ENCODE results near the gene AKAP13. TPM values are rescaled to one million over a fixed set of nuclear protein-coding genes. Genes with fewer than 3 reads are reported as not detected.

The AKAP13 gene
- polyA plus RNA-seq, 4 donors = 39.4 to 71.6 (median 58.5) TPM

DNA sequence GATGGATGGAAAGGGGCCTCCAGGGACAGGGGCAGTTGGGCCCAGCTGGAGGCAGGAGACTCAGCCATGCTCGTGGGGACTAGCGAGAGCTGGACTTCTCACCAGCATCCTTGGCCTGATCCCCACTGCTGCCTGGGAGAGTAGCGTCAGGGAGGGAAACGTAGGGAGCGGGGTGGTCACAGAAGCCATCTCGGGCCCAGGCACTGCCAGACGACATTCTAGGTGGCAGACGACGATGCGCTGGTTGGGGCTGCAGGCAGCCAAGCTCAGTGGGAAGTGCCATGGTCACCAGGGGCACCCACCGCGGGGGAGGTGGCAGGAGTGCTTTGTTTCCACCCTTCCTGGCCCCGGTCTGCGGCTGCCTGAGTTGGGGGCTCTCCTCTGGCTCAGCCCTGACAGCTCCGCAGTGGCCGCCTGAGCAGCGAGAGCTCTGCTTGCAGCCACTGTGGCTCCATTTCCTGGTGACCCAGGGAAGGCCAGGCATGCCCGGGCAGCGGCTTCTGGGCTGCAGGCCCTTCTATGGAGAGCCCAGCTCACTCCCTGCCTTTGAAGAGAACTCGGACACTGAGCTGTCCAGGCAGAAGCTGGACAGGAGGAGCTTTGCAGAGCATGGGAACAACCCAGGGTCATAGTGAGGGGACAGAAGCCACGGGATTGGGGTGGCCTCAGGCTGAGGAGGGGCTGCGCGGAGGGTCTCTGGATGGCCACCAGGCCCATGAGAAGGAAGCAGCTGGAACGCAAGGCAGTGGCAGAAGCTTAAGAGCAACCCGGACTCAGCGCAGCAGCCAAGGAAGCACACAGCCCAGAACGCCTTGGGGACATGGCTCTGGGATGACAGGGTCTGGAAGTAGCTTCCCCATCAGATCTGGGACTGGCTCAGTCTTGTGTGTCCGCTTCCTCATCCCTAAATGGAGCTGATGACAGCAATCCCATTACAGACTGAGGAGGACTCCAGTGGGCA is 383.6 kb downstream of the AKAP13 start:
- no peak for DNase-seq
- 91 to 95% (median 94%) methylated on average over 27 to 28 of the region's 28 CpGs for WGBS, 3 donors
- H3K4me1 ChIP-seq (ENCODE audit: control insufficient read depth in 3 of 3, insufficient read depth in 2 of 3, low read depth in 1 of 3, low read length in 2 of 3) = peaks cover 0 to 3% (median 0%) of the 10 kb centered on the region in 3 donors
- H3K9me3 ChIP-seq (ENCODE audit: control insufficient read depth in 2 of 2, insufficient read depth in 1 of 2, low read depth in 1 of 2, low read length in 1 of 2) = peaks cover 0 to 2% of the 10 kb centered on the region in 2 donors
- no peak overlapping the region for H3K4me3 ChIP-seq (ENCODE audit: low read depth in 1 of 3, low read length in 3 of 3)
- H3K36me3 ChIP-seq (ENCODE audit: control insufficient read depth in 3 of 3, insufficient read depth in 2 of 3, low read depth in 1 of 3, low read length in 3 of 3) = peaks cover 0 to 63% (median 2%) of the 10 kb centered on the region in 3 donors
- no peak for FAIRE-seq
- H3K27ac ChIP-seq (ENCODE audit: low read depth in 1 of 3, low read length in 2 of 3) = no peak overlapping the region
- H3K27me3 ChIP-seq (ENCODE audit: control insufficient read depth in 3 of 3, insufficient read depth in 3 of 3, low read length in 3 of 3) = no peaks in the 10 kb centered on the region

DNA sequence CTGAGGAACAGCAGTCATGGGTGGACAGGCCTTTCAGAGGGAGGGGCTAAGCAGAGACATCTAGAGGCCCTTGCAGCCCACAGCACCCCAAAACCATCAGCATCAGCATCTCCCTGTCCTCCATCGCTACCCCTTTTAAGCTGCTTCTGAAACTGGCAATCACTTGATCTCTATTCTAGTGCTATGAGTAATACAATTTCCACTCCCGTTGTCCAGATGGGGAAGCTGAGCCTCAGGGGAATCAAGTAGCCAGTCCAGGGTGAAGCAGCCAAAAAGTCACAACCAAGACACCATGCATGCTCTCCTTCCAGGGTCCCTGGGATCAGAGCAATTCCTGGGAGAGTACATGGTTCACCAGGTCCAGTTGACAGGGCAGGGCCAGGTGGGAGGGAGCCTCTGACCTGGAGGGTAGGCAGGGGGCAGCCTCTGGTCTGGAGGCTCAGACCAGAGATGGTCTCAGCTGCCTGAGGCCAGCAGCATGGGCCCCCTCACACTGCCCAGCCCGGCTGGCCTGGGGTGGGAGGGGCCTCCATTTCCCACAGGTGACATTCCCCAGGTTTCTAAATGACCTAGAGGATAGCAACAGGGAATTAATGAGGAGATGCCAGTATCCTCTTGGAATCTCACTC is 384.4 kb downstream of the AKAP13 start:
- peaks cover 0 to 8% of the 10 kb centered on the region in 2 donors for H3K9me3 ChIP-seq (ENCODE audit: control insufficient read depth in 2 of 2, insufficient read depth in 1 of 2, low read depth in 1 of 2, low read length in 1 of 2)
- DNase-seq (no peak), FAIRE-seq (no peak)
- peaks cover 0 to 62% (median 2%) of the 10 kb centered on the region in 3 donors for H3K36me3 ChIP-seq (ENCODE audit: control insufficient read depth in 3 of 3, insufficient read depth in 2 of 3, low read depth in 1 of 3, low read length in 3 of 3)
- no peaks in the 10 kb centered on the region for H3K4me1 ChIP-seq (ENCODE audit: control insufficient read depth in 3 of 3, insufficient read depth in 2 of 3, low read depth in 1 of 3, low read length in 2 of 3)
- H3K27ac ChIP-seq (ENCODE audit: low read depth in 1 of 3, low read length in 2 of 3) = no peak overlapping the region
- H3K27me3 ChIP-seq (ENCODE audit: control insufficient read depth in 3 of 3, insufficient read depth in 3 of 3, low read length in 3 of 3) = no peaks in the 10 kb centered on the region
- 66 to 69% (median 68%) methylated on average over 3 of the region's 3 CpGs for WGBS, 3 donors
- H3K4me3 ChIP-seq (ENCODE audit: low read depth in 1 of 3, low read length in 3 of 3) = no peak overlapping the region

- Histone ChIP-seq H3K9me3 (ENCODE audit: control insufficient read depth in 2 of 2, insufficient read depth in 1 of 2, low read depth in 1 of 2, low read length in 1 of 2) (peaks cover 0 to 8% of the 10 kb centered on the region in 2 donors), H3K4me1 (ENCODE audit: control insufficient read depth in 3 of 3, insufficient read depth in 2 of 3, low read depth in 1 of 3, low read length in 2 of 3) (no peaks in the 10 kb centered on the region), H3K36me3 (ENCODE audit: control insufficient read depth in 3 of 3, insufficient read depth in 2 of 3, low read depth in 1 of 3, low read length in 3 of 3) (peaks cover 0 to 49% (median 2%) of the 10 kb centered on the region in 3 donors), H3K4me3 (ENCODE audit: low read depth in 1 of 3, low read length in 3 of 3) (no peak overlapping the region), H3K27ac (ENCODE audit: low read depth in 1 of 3, low read length in 2 of 3) (no peak overlapping the region), H3K27me3 (ENCODE audit: control insufficient read depth in 3 of 3, insufficient read depth in 3 of 3, low read length in 3 of 3) (no peaks in the 10 kb centered on the region)
- DNase-seq (peak in 1 of 2 donors; percentile 46), FAIRE-seq (no peak)
- 84 to 89% (median 87%) methylated on average over 24 of the region's 24 CpGs for WGBS, 3 donors
Observed at GRCh38 chr15:85766001-85766831, 385.8 kb downstream of the AKAP13 start.

GRCh38 chr15:85767785-85768529 is 387.6 kb downstream of the AKAP13 start:
- DNase-seq = no peak

DNA sequence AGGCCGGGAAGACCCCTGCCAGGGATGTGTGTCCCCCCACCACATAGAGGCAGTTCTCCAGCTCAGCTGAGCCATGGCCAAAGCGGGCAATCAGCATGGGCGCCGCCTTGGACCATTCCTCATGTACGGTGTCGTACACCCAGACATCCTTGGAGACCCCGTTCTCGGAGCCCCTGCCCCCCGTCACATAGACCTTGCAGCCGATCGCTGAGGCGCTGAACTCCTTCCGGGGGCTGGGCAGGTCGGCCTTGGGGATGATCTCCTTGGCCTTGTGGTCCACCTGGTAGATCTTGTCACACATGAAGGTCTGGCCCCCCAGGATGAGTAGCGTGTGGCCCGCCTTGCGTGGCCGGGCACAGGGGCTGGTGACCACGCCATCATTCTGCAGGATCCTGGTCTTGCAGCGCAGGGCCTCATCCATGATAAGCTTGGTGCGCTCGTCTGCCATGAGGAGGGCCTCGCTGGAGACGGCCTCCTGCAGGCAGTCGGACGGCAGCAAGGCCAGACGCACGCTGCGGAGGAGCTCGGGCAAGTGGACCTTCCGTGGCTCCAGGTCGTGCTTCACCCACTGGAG is 388.3 kb downstream of the AKAP13 start:
- FAIRE-seq (no peak), DNase-seq (no peak)
- 97% methylated on average over 28 to 32 of the region's 32 CpGs for WGBS, 3 donors
- no peak overlapping the region for H3K4me3 ChIP-seq (ENCODE audit: low read depth in 1 of 3, low read length in 3 of 3)
- no peaks in the 10 kb centered on the region for H3K27me3 ChIP-seq (ENCODE audit: control insufficient read depth in 3 of 3, insufficient read depth in 3 of 3, low read length in 3 of 3)
- peaks cover 0 to 32% (median 0%) of the 10 kb centered on the region in 3 donors for H3K36me3 ChIP-seq (ENCODE audit: control insufficient read depth in 3 of 3, insufficient read depth in 2 of 3, low read depth in 1 of 3, low read length in 3 of 3)
- H3K4me1 ChIP-seq (ENCODE audit: control insufficient read depth in 3 of 3, insufficient read depth in 2 of 3, low read depth in 1 of 3, low read length in 2 of 3) = peaks cover 0 to 3% (median 0%) of the 10 kb centered on the region in 3 donors
- H3K9me3 ChIP-seq (ENCODE audit: control insufficient read depth in 2 of 2, insufficient read depth in 1 of 2, low read depth in 1 of 2, low read length in 1 of 2) = peaks cover 0 to 8% of the 10 kb centered on the region in 2 donors
- H3K27ac ChIP-seq (ENCODE audit: low read depth in 1 of 3, low read length in 2 of 3) = no peak overlapping the region

More at GRCh38 chr15:85767785-85768529, 387.6 kb downstream of the AKAP13 start:
- peaks cover 0 to 8% of the 10 kb centered on the region in 2 donors for H3K9me3 ChIP-seq (ENCODE audit: control insufficient read depth in 2 of 2, insufficient read depth in 1 of 2, low read depth in 1 of 2, low read length in 1 of 2)
- no peak overlapping the region for H3K4me3 ChIP-seq (ENCODE audit: low read depth in 1 of 3, low read length in 3 of 3)
- H3K4me1 ChIP-seq (ENCODE audit: control insufficient read depth in 3 of 3, insufficient read depth in 2 of 3, low read depth in 1 of 3, low read length in 2 of 3) = peaks cover 0 to 3% (median 0%) of the 10 kb centered on the region in 3 donors
- FAIRE-seq = no peak
- no peaks in the 10 kb centered on the region for H3K27me3 ChIP-seq (ENCODE audit: control insufficient read depth in 3 of 3, insufficient read depth in 3 of 3, low read length in 3 of 3)
- peaks cover 0 to 39% (median 2%) of the 10 kb centered on the region in 3 donors for H3K36me3 ChIP-seq (ENCODE audit: control insufficient read depth in 3 of 3, insufficient read depth in 2 of 3, low read depth in 1 of 3, low read length in 3 of 3)
- 93 to 96% (median 95%) methylated on average over 26 of the region's 26 CpGs for WGBS, 3 donors
- H3K27ac ChIP-seq (ENCODE audit: low read depth in 1 of 3, low read length in 2 of 3) = no peak overlapping the region

GRCh38 chr15:85769182-85769900 is 388.9 kb downstream of the AKAP13 start:
- Histone ChIP-seq H3K9me3 (ENCODE audit: control insufficient read depth in 2 of 2, insufficient read depth in 1 of 2, low read depth in 1 of 2, low read length in 1 of 2) (peaks cover 0 to 8% of the 10 kb centered on the region in 2 donors), H3K4me3 (ENCODE audit: low read depth in 1 of 3, low read length in 3 of 3) (no peak overlapping the region), H3K36me3 (ENCODE audit: control insufficient read depth in 3 of 3, insufficient read depth in 2 of 3, low read depth in 1 of 3, low read length in 3 of 3) (peaks cover 0 to 27% (median 0%) of the 10 kb centered on the region in 3 donors), H3K27me3 (ENCODE audit: control insufficient read depth in 3 of 3, insufficient read depth in 3 of 3, low read length in 3 of 3) (no peaks in the 10 kb centered on the region), H3K4me1 (ENCODE audit: control insufficient read depth in 3 of 3, insufficient read depth in 2 of 3, low read depth in 1 of 3, low read length in 2 of 3) (peaks cover 0 to 3% (median 0%) of the 10 kb centered on the region in 3 donors), H3K27ac (ENCODE audit: low read depth in 1 of 3, low read length in 2 of 3) (no peak overlapping the region)
- DNase-seq (no peak), FAIRE-seq (no peak)
- WGBS, 3 donors = 96 to 97% (median 97%) methylated on average over 42 of the region's 42 CpGs
